SK-N-SH treated with all-trans-retinoic acid at 6 μM for 48 hours (cell line): ENCODE results near the gene SPNS3.

ENCODE experiments used
- BACH2 ChIP-seq: fragments of 250-450 bp; sonication (Bioruptor Pico); IDR thresholded peaks from 2 replicates; pipeline ENCODE4 v1.9.0; 2021; ENCODE audit warnings: mild to moderate bottlenecking, borderline replicate concordance
- CREB5 ChIP-seq: fragments of 250-450 bp; sonication (Bioruptor Pico); IDR thresholded peaks from 2 replicates; pipeline ENCODE4 v1.5.1; 2020; ENCODE audit warnings: low read depth, mild to moderate bottlenecking, moderate library complexity
- PATZ1 ChIP-seq: fragments of 250-450 bp; sonication (Bioruptor Pico); IDR thresholded peaks from 2 replicates; pipeline ENCODE4 v1.8.0; 2020; ENCODE audit warnings: mild to moderate bottlenecking, moderate library complexity, borderline replicate concordance
- TSHZ2 ChIP-seq: fragments of 250-450 bp; sonication (Bioruptor Pico); IDR thresholded peaks from 2 replicates; pipeline ENCODE4 v1.5.0; 2020; ENCODE audit warnings: mild to moderate bottlenecking, moderate library complexity
- ZFP30 ChIP-seq: fragments of 450-650 bp; formaldehyde crosslinking; IDR thresholded peaks from 2 replicates; pipeline ENCODE4 v1.5.0; 2022; ENCODE audit warnings: mild to moderate bottlenecking, moderate library complexity
- ZNF565 ChIP-seq: fragments of 450-650 bp; formaldehyde crosslinking; conservative IDR thresholded peaks from 2 replicates; pipeline ENCODE4 v1.5.0; 2020; ENCODE audit warnings: low read depth, mild to moderate bottlenecking, moderate library complexity

- TF ChIP-seq TSHZ2 (CRISPR knock-in tag) (no peak), CREB5 (CRISPR knock-in tag) (no peak), PATZ1 (no peak), ZFP30 (CRISPR knock-in tag) (no peak), BACH2 (CRISPR knock-in tag) (no peak), ZNF565 (CRISPR knock-in tag) (no peak)
Measured at GRCh38 chr17:4506892-4507291, 73.2 kb downstream of the SPNS3 start.
